Cardiac muscle cell (in vitro differentiated cells and primary cell): ENCODE measurements around the gene NMB. TPM values are rescaled to one million over a fixed set of nuclear protein-coding genes. Genes with fewer than 3 reads are reported as not detected.
A peak's percentile ranks its signal among the peaks of the same experiment; 100 is the strongest.
"Not testable (repeated sequence)": the region's sequence is repeated elsewhere in the genome, so short reads cannot be mapped to it uniquely, and the experiment has no call there.

Experiments used
- DNase-seq, 2 donors: peaks; one replicate each; pipeline versions ENCODE4 v3.0.0 to v3.0.0-alpha.2; 2010 to 2017; ENCODE audit warnings: low read depth in 1 of 2, low spot score in 1 of 2
- H3K27ac ChIP-seq: fragments of 200-600 bp; sonication (generic); 2 replicates; pipeline ENCODE4 v1.5.1; 2016
- H3K27me3 ChIP-seq: fragments of 200-600 bp; sonication (generic); 2 replicates; pipeline ENCODE4 v1.6.0; 2016; ENCODE audit warnings: control low read depth
- H3K36me3 ChIP-seq: fragments of 200-600 bp; sonication (generic); 2 replicates; pipeline ENCODE4 v1.5.1; 2016; ENCODE audit warnings: control low read depth
- H3K4me1 ChIP-seq: fragments of 200-600 bp; sonication (generic); 2 replicates; pipeline ENCODE4 v1.8.1; 2017; ENCODE audit warnings: low read depth, mild to moderate bottlenecking, mixed run types
- H3K4me3 ChIP-seq: fragments of 200-600 bp; sonication (generic); 2 replicates; pipeline ENCODE4 v1.5.1; 2016; ENCODE audit warnings: mild to moderate bottlenecking
- H3K9me3 ChIP-seq: fragments of 200-600 bp; sonication (generic); 2 replicates; pipeline ENCODE4 v1.5.1; 2017; ENCODE audit warnings: low read depth, mild to moderate bottlenecking, control low read depth
- CTCF ChIP-seq: IDR thresholded peaks from 2 replicates; pipeline ENCODE4 v1.5.1; 2012; ENCODE audit warnings: low read depth, mild to moderate bottlenecking, low read length
- polyA plus RNA-seq: library from polyadenylated mRNA; unstranded; fragments of >200 nt; fragmentation: Nextera tagmentation; extraction: Ambion mirVana; gene quantifications from 2 replicates; pipeline ENCODE4 v1.2.1, GENCODE V29; 2016
- total RNA-seq: library from RNA; depleted of rRNA; stranded (reverse); fragments of >200 nt; gene quantifications from 2 replicates; pipeline ENCODE4 v1.2.3, GENCODE V29; 2016

The NMB gene
- total and polyA plus RNA-seq, 2 experiments from 2014 or later, result 4.1 to 9.0 TPM

- no peak for DNase-seq
- no peak overlapping the region for H3K4me3 ChIP-seq
- H3K36me3 ChIP-seq, result no peaks in the 10 kb centered on the region
- H3K4me1 ChIP-seq, result no peaks in the 10 kb centered on the region
- H3K27ac ChIP-seq, result no peak overlapping the region
- H3K9me3 ChIP-seq, result no peaks in the 10 kb centered on the region
- H3K27me3 ChIP-seq, result no peaks in the 10 kb centered on the region
- TF ChIP-seq CTCF, result no peak
Observed at GRCh38 chr15:84696757-84697156, 38.8 kb upstream of the NMB start.

- Histone ChIP-seq H3K27ac (no peak overlapping the region), H3K4me3 (no peak overlapping the region), H3K9me3 (no peaks in the 10 kb centered on the region), H3K4me1 (no peaks in the 10 kb centered on the region), H3K36me3 (peaks cover 28% of the 10 kb centered on the region), H3K27me3 (no peaks in the 10 kb centered on the region)
- TF ChIP-seq CTCF, result no peak
- no peak for DNase-seq
Observed at GRCh38 chr15:84690342-84690741, 32.3 kb upstream of the NMB start.

GRCh38 chr15:84689858-84690257, 31.9 kb upstream of the NMB start:
- Histone ChIP-seq H3K27ac (no peak overlapping the region), H3K4me3 (no peak overlapping the region), H3K36me3 (peaks cover 28% of the 10 kb centered on the region), H3K9me3 (no peaks in the 10 kb centered on the region), H3K4me1 (no peaks in the 10 kb centered on the region), H3K27me3 (no peaks in the 10 kb centered on the region)
- no peak for TF ChIP-seq CTCF
- DNase-seq, result no peak

GRCh38 chr15:84686446-84686845, 28.4 kb upstream of the NMB start:
- H3K4me3 ChIP-seq, H3K4me1 ChIP-seq, DNase-seq, H3K9me3 ChIP-seq, H3K27ac ChIP-seq, H3K27me3 ChIP-seq: not testable (repeated sequence)
- H3K36me3 ChIP-seq, result peaks cover 41% of the 10 kb centered on the region

GRCh38 chr15:84685304-84685703, 27.3 kb upstream of the NMB start:
- no peak for TF ChIP-seq CTCF
- DNase-seq, result peak in 1 of 2 donors; percentile 89
- Histone ChIP-seq H3K27me3 (no peaks in the 10 kb centered on the region), H3K4me1 (no peaks in the 10 kb centered on the region), H3K4me3 (no peak overlapping the region), H3K9me3 (no peaks in the 10 kb centered on the region), H3K36me3 (peaks cover 40% of the 10 kb centered on the region), H3K27ac (no peak overlapping the region)

- TF ChIP-seq CTCF, result no peak
- no peak overlapping the region for H3K4me3 ChIP-seq
- H3K27me3 ChIP-seq, result no peaks in the 10 kb centered on the region
- H3K4me1 ChIP-seq, result no peaks in the 10 kb centered on the region
- no peak overlapping the region for H3K27ac ChIP-seq
- H3K36me3 ChIP-seq, result peaks cover 39% of the 10 kb centered on the region
- no peaks in the 10 kb centered on the region for H3K9me3 ChIP-seq
- peak in 1 of 2 donors; percentile 52 for DNase-seq
Observed at GRCh38 chr15:84684092-84684491, 26.1 kb upstream of the NMB start.
